GM12891 (cell line): ENCODE measurements around the gene PREPL.
"Not testable (repeated sequence)": the region's sequence is repeated elsewhere in the genome, so short reads cannot be mapped to it uniquely, and the experiment has no call there.

Source experiments
- DNase-seq: peaks from one replicate; pipeline ENCODE4 v3.0.0; 2011; ENCODE audit warnings: low spot score; ENCODE audit not compliant: insufficient read length
- FAIRE-seq: peaks from 2 replicates; lab custom pipeline; 2011; peaks lifted over from hg19 to GRCh38; lab: Jason Lieb, UNC
- PAX5 ChIP-seq: IDR thresholded peaks from 2 replicates; pipeline ENCODE4 v1.6.1; 2011; ENCODE audit warnings: low read length, moderate library complexity, mild to moderate bottlenecking; ENCODE audit not compliant: insufficient read depth, severe bottlenecking
- POLR2A ChIP-seq: IDR thresholded peaks from 2 replicates; pipeline ENCODE4 v1.6.1; 2011; ENCODE audit warnings: low read depth, low read length, control low read depth
- POLR2AphosphoS5 ChIP-seq: IDR thresholded peaks from 2 replicates; pipeline ENCODE4 v1.6.1; 2011; ENCODE audit warnings: low read depth, low read length, control low read depth
- POU2F2 ChIP-seq: IDR thresholded peaks from 2 replicates; pipeline ENCODE4 v1.6.1; 2011; ENCODE audit warnings: low read depth, mild to moderate bottlenecking, control low read depth, low read length, moderate library complexity
- SPI1 ChIP-seq: IDR thresholded peaks from 2 replicates; pipeline ENCODE4 v1.6.1; 2011; ENCODE audit warnings: low read depth, low read length, control low read depth
- TAF1 ChIP-seq: IDR thresholded peaks from 2 replicates; pipeline ENCODE4 v1.6.1; 2011; ENCODE audit warnings: low read depth, low read length, control low read depth

PREPL gene

GRCh38 chr2:44326548-44327264, 34.6 kb downstream of the PREPL start:
- no peak for DNase-seq
- TF ChIP-seq SPI1 (no peak), POU2F2 (no peak), PAX5 (no peak), POLR2A (no peak), TAF1 (no peak), POLR2AphosphoS5 (no peak)
- FAIRE-seq = no peak

GRCh38 chr2:44325897-44326296, 35.4 kb downstream of the PREPL start:
- DNase-seq (no peak), FAIRE-seq (no peak)
- TF ChIP-seq TAF1 = no peak
- TF ChIP-seq PAX5 = no peak
- TF ChIP-seq SPI1 = no peak
- TF ChIP-seq POU2F2 = no peak
- no peak for TF ChIP-seq POLR2A
- TF ChIP-seq POLR2AphosphoS5 = no peak

- TF ChIP-seq PAX5 = no peak
- TF ChIP-seq SPI1 = no peak
- TF ChIP-seq POLR2A = no peak
- TF ChIP-seq TAF1 = no peak
- TF ChIP-seq POLR2AphosphoS5 = no peak
- no peak for TF ChIP-seq POU2F2
- DNase-seq (no peak), FAIRE-seq (no peak)
Observed at GRCh38 chr2:44324971-44325426, 36.3 kb downstream of the PREPL start.

DNA sequence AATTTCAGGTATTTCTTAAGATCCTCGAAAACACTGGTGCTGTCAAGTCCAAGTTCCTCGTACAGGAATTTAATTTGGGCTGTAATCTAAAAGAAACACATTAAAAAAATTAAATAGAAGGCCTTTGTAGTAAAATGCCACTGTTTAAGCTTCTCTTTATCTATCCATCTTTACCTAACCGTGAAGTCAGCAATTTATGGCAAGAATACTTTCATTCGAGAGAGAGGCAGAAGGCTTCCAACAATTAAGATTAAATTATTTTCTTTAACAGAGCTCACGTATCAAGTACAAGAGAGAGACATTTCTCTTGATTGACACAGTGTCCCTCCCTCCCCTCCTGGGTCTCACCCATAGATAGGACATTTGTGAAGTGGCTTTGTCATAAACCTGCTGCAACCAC, 39.9 kb downstream of the PREPL start:
- FAIRE-seq (no peak), DNase-seq (no peak)
- TF ChIP-seq SPI1 (no peak), POU2F2 (no peak), POLR2AphosphoS5 (no peak)

DNA sequence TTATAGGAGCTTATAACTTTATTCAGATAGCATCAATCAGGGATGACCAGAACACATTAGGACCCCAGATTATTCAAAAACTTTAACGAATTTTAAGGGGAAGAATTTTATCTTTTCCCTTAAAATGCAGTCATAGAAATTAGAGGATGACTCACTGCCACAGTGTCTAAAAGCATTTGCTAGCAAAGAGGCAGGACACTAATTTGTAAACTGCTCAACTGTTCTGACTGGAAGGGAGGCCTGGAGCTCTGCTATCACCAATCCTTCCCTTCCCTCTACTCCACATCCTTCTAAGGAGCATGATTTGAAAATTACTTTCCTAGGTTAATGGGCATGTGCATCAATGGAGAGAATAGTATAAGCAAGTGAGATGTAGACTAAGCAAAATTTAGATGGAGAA, 40.5 kb downstream of the PREPL start:
- FAIRE-seq (no peak), DNase-seq (no peak)
- TF ChIP-seq POLR2AphosphoS5 = no peak
- TF ChIP-seq SPI1 = no peak
- no peak for TF ChIP-seq PAX5
- TF ChIP-seq TAF1 = no peak
- no peak for TF ChIP-seq POU2F2
- no peak for TF ChIP-seq POLR2A

DNA sequence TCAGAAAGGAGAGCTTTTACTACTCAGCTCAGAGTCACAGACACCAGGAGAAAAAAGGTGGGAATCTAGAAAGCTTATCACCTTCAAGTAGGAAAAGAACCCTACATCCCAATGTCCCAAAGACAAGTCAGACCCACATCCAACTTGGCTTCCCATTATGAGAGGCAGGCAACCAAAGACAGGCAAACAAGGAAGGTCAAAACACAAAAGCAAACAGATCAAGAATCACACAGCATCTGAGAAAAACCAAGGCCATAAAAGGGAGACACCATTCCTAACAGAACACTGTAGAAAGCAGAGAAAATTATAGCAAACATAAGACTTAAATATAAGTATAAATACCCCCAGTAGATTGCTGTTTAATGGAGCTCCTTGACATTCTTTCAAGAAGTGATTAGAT, 45.3 kb downstream of the PREPL start:
- no peak for TF ChIP-seq PAX5
- TF ChIP-seq POLR2A = no peak
- no peak for TF ChIP-seq TAF1
- no peak for TF ChIP-seq POLR2AphosphoS5
- no peak for TF ChIP-seq POU2F2
- FAIRE-seq = no peak
- DNase-seq = no peak

DNA sequence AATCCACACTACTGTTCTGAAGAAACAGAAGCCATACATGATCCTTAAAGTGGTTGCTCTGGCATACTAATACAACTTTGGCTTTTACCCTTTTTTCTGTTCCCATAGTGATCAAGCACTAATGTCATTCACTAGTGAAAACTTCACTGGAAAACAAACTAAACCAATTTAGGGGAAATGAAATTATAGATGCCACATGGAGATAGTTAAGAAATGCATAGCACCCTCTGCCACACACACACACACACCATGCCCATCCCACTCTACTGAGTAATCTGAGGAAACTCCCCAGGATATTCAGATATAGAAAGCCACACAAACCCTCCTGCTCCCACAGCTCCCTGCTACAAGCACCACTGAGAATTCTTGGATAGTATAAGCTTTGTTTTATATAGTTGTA, 46.9 kb downstream of the PREPL start:
- TF ChIP-seq SPI1 = no peak
- TF ChIP-seq POLR2A = no peak
- TF ChIP-seq TAF1 = no peak
- no peak for TF ChIP-seq POU2F2
- TF ChIP-seq POLR2AphosphoS5 = no peak
- no peak for TF ChIP-seq PAX5
- FAIRE-seq = no peak
- no peak for DNase-seq

- TF ChIP-seq POLR2AphosphoS5 = no peak
- TF ChIP-seq PAX5 = no peak
- no peak for TF ChIP-seq POLR2A
- no peak for TF ChIP-seq TAF1
- no peak for TF ChIP-seq SPI1
- no peak for TF ChIP-seq POU2F2
- FAIRE-seq (no peak), DNase-seq (no peak)
Observed at GRCh38 chr2:44310287-44310686, 51.0 kb downstream of the PREPL start.

GRCh38 chr2:44305882-44306281, 55.4 kb downstream of the PREPL start:
- no peak for FAIRE-seq
- DNase-seq = no peak
- TF ChIP-seq POLR2A = no peak
- TF ChIP-seq POLR2AphosphoS5 = no peak
- TF ChIP-seq POU2F2 = no peak
- TF ChIP-seq TAF1 = no peak
- TF ChIP-seq SPI1 = no peak
- no peak for TF ChIP-seq PAX5

GRCh38 chr2:44304258-44304657, 57.0 kb downstream of the PREPL start:
- no peak for DNase-seq
- no peak for TF ChIP-seq POLR2AphosphoS5
- TF ChIP-seq SPI1 = no peak
- no peak for TF ChIP-seq TAF1
- no peak for TF ChIP-seq POLR2A
- no peak for TF ChIP-seq PAX5
- no peak for TF ChIP-seq POU2F2

GRCh38 chr2:44303766-44304165, 57.5 kb downstream of the PREPL start:
- not testable (repeated sequence) for FAIRE-seq, DNase-seq

More at GRCh38 chr2:44304258-44304657, 57.0 kb downstream of the PREPL start:
- FAIRE-seq = no peak
